ENCODE measurements around the gene CDHR5. TPM values are rescaled to one million over a fixed set of nuclear protein-coding genes. Genes with fewer than 3 reads are reported as not detected.

CDHR5 gene
- total and polyA plus RNA-seq, 7 donors = 0.07 to 0.34 (median 0.20) TPM; not detected in 4

DNA sequence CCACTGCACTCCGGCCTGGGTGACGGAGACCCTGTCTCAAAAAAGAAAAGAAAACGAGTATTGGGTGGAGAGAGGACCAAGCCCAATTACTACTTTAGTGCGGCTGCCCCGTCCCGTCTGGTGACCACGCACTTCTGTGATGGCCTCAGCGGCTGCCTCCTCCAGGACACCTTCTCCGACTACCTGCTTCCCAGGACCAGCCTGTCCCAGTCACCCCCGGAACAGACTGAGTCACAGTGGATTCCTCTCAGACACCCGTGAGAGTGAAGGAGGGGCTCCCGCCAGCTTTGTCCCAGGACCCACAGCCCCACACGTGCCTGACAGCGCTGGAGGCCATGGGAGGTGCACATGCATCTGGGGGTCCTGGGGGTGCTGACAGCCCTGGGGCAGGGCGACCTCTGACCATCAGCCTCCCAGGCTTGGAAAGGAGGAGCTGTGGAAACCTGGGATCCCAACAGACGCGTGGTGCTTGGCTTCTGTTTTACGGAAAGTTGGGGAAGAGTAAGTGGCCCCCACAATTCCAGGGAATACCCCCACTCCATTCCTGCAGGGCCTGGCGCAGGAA is 17.1 kb upstream of the CDHR5 start:
- no peak overlapping the region for H3K27ac ChIP-seq
- intact Hi-C loops (cut with DNase I) = no loop called here
- H3K4me3 ChIP-seq = no peak overlapping the region
- 90 to 94% (median 91%) methylated on average over 18 to 19 of the region's 19 CpGs for WGBS, 3 donors
- H3K9me3 ChIP-seq = no peaks in the 10 kb centered on the region
- DNase-seq (no peak), ATAC-seq (no peak)
- peaks cover 0 to 17% (median 13%) of the 10 kb centered on the region in 3 donors for H3K27me3 ChIP-seq (ENCODE audit: insufficient read depth in 3 of 3, low read length in 2 of 3)
- H3K4me1 ChIP-seq = peaks cover 2% of the 10 kb centered on the region
- TF ChIP-seq, protein P1, sequence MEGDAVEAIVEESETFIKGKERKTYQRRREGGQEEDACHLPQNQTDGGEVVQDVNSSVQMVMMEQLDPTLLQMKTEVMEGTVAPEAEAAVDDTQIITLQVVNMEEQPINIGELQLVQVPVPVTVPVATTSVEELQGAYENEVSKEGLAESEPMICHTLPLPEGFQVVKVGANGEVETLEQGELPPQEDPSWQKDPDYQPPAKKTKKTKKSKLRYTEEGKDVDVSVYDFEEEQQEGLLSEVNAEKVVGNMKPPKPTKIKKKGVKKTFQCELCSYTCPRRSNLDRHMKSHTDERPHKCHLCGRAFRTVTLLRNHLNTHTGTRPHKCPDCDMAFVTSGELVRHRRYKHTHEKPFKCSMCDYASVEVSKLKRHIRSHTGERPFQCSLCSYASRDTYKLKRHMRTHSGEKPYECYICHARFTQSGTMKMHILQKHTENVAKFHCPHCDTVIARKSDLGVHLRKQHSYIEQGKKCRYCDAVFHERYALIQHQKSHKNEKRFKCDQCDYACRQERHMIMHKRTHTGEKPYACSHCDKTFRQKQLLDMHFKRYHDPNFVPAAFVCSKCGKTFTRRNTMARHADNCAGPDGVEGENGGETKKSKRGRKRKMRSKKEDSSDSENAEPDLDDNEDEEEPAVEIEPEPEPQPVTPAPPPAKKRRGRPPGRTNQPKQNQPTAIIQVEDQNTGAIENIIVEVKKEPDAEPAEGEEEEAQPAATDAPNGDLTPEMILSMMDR (IDR thresholded peaks at IDR 0.05) = no peak
- H3K36me3 ChIP-seq (ENCODE audit: insufficient read depth in 1 of 2, low read depth in 1 of 2) = peaks cover 0 to 35% of the 10 kb centered on the region in 2 donors

DNA sequence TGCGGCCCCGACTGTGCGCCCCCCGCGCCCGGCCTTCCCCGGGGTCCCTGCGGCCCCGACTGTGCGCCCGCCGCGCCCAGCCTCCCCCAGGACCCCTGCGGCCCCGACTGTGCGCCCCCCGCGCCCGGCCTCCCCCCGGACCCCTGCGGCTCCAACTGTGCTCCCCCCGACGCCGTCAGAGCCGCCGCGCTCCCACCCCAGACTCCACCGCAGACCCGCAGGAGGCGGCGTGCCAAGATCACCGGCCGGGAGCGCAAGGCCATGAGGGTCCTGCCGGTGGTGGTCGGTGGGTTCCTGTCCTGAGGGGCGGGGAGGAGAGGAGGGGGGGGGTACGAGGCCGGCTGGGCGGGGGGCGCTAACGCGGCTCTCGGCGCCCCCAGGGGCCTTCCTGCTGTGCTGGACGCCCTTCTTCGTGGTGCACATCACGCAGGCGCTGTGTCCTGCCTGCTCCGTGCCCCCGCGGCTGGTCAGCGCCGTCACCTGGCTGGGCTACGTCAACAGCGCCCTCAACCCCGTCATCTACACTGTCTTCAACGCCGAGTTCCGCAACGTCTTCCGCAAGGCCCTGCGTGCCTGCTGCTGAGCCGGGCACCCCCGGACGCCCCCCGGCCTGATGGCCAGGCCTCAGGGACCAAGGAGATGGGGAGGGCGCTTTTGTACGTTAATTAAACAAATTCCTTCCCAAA is 15.4 kb upstream of the CDHR5 start:
- no peak overlapping the region for H3K4me3 ChIP-seq
- H3K9me3 ChIP-seq = no peaks in the 10 kb centered on the region
- H3K4me1 ChIP-seq = peaks cover 4% of the 10 kb centered on the region
- TF ChIP-seq, protein P1 (IDR thresholded peaks at IDR 0.05) = no peak
- peaks cover 0 to 20% (median 18%) of the 10 kb centered on the region in 3 donors for H3K27me3 ChIP-seq (ENCODE audit: insufficient read depth in 3 of 3, low read length in 2 of 3)
- peaks cover 0 to 21% of the 10 kb centered on the region in 2 donors for H3K36me3 ChIP-seq (ENCODE audit: insufficient read depth in 1 of 2, low read depth in 1 of 2)
- intact Hi-C loops (cut with DNase I) = no loop called here
- WGBS, 3 donors = 36 to 61% (median 41%) methylated on average over 31 to 68 of the region's 69 CpGs
- ATAC-seq (no peak), DNase-seq (no peak)
- no peak overlapping the region for H3K27ac ChIP-seq

DNA sequence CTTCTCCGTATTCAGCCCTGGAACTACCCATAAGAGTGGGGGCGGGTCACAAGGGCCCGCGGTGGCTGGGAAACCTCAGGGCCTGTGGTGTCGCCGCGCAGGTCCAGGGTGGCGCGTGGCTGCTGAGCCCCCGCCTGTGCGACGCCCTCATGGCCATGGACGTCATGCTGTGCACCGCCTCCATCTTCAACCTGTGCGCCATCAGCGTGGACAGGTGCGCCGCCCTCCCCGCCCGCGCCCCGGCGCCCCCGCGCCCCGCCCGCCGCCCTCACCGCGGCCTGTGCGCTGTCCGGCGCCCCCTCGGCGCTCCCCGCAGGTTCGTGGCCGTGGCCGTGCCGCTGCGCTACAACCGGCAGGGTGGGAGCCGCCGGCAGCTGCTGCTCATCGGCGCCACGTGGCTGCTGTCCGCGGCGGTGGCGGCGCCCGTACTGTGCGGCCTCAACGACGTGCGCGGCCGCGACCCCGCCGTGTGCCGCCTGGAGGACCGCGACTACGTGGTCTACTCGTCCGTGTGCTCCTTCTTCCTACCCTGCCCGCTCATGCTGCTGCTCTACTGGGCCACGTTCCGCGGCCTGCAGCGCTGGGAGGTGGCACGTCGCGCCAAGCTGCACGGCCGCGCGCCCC is 14.7 kb upstream of the CDHR5 start:
- Histone ChIP-seq H3K27ac (no peak overlapping the region), H3K4me1 (peaks cover 4% of the 10 kb centered on the region), H3K9me3 (no peaks in the 10 kb centered on the region), H3K4me3 (no peak overlapping the region), H3K27me3 (ENCODE audit: insufficient read depth in 3 of 3, low read length in 2 of 3) (peaks cover 0 to 20% (median 18%) of the 10 kb centered on the region in 3 donors), H3K36me3 (ENCODE audit: insufficient read depth in 1 of 2, low read depth in 1 of 2) (peaks cover 0 to 20% of the 10 kb centered on the region in 2 donors)
- no peak for ATAC-seq
- intact Hi-C loops (cut with DNase I) = loop anchor here in 1 of 2 donors (5.0 kb wide), 1 partner anchor 43 kb away; no protein-coding TSS in a partner anchor
- TF ChIP-seq, protein P1 (IDR thresholded peaks at IDR 0.05) = no peak
- DNase-seq = no peak
- 8 to 21% (median 11%) methylated on average over 31 to 80 of the region's 80 CpGs for WGBS, 3 donors

GRCh38 chr11:638631-639331 is 14.0 kb upstream of the CDHR5 start:
- Histone ChIP-seq H3K4me1 (peaks cover 4% of the 10 kb centered on the region), H3K27ac (no peak overlapping the region), H3K27me3 (ENCODE audit: insufficient read depth in 3 of 3, low read length in 2 of 3) (peaks cover 0 to 20% (median 18%) of the 10 kb centered on the region in 3 donors), H3K4me3 (no peak overlapping the region), H3K36me3 (ENCODE audit: insufficient read depth in 1 of 2, low read depth in 1 of 2) (peaks cover 0 to 15% of the 10 kb centered on the region in 2 donors), H3K9me3 (no peaks in the 10 kb centered on the region)
- DNase-seq = no peak
- WGBS, 3 donors = 48 to 71% (median 54%) methylated on average over 28 of the region's 28 CpGs
- ATAC-seq = no peak
- intact Hi-C loops (cut with DNase I) = loop anchor here in 1 of 2 donors (5.0 kb wide), 1 partner anchor 44 kb away; no protein-coding TSS in a partner anchor
- TF ChIP-seq, protein P1 (IDR thresholded peaks at IDR 0.05) = no peak

All from psoas muscle (tissue), 8 donors.